K562 (cell line): Measurements from ENCODE around the gene HECW1. TPM values are rescaled to one million over a fixed set of nuclear protein-coding genes. Genes with fewer than 3 reads are reported as not detected.

Source experiments
- ATAC-seq: fragments of 200-7000 bp; cut with Tn5 transposase; 3 replicates; pipeline ENCODE4 v1.9.1; 2020; ENCODE audit warnings: moderate library complexity
- BruUV-seq: library from RNA; stranded (reverse); fragments of 400-500 nt; replicated peaks from 2 replicates; lab custom pipeline; 2021; lab: Mats Ljungman, UMichigan
- CTCF ChIA-PET: fragments of 300-600 bp; formaldehyde crosslinking; extraction: SDS; loops from one replicate; lab custom pipeline; 2021; ENCODE audit warnings: low intra/inter-chr PET ratio; lab: Yijun Ruan, JAX
- POLR2A ChIA-PET: fragments of 300-600, 350-650 bp; sonication (Branson Sonifier 250); formaldehyde crosslinking; extraction: SDS; loops from one replicate; lab custom pipeline; 2021; ENCODE audit warnings: antibody characterized with exemption, inconsistent platforms; lab: Yijun Ruan, JAX
- DNase-seq, 4 experiments: peaks; one replicate each; pipeline versions ENCODE4 v3.0.0 to v3.0.0-alpha.2; 2011 to 2018; ENCODE audit warnings: low spot score in 3 of 4, mixed read lengths in 3 of 4; ENCODE audit errors: extremely low read depth in 1 of 4
- FAIRE-seq: peaks from 2 replicates; lab custom pipeline; 2011; peaks lifted over from hg19 to GRCh38; lab: Jason Lieb, UNC
- H2AFZ ChIP-seq: 2 replicates; pipeline ENCODE4 v1.6.0; 2011; ENCODE audit warnings: low read depth, low read length, control low read depth, inconsistent platforms
- H3K27ac ChIP-seq: fragments of 200-600 bp; 3 replicates; pipeline ENCODE4 v1.8.0; 2011; ENCODE audit warnings: low read depth, mild to moderate bottlenecking, control low read depth, inconsistent platforms, low read length, moderate library complexity, mixed read lengths; ENCODE audit errors: extremely low read depth
- H3K27me3 ChIP-seq, 2 experiments: fragments of 300-600 bp in 1 of 2; 2 replicates in 1 of 2; 3 replicates in 1 of 2; pipeline versions ENCODE4 v1.6.0 to v1.8.0; 2011; ENCODE audit warnings: inconsistent platforms in 2 of 2, low read length in 2 of 2, mild to moderate bottlenecking in 1 of 2, mixed read lengths in 1 of 2, moderate library complexity in 1 of 2; ENCODE audit not compliant: control insufficient read depth in 2 of 2, insufficient read depth in 2 of 2
- H3K36me3 ChIP-seq: fragments of 300-600 bp; 3 replicates; pipeline ENCODE4 v1.8.0; 2011; ENCODE audit warnings: mild to moderate bottlenecking, low read length, inconsistent platforms; ENCODE audit not compliant: control insufficient read depth, insufficient read depth
- H3K4me1 ChIP-seq, 2 experiments: fragments of 200-600 bp in 1 of 2; replicated peaks in 1 of 2; 2 replicates in 1 of 2; 3 replicates in 1 of 2; pipeline versions ENCODE4 v1.5.1 to v1.8.0; 2011; ENCODE audit warnings: inconsistent platforms in 2 of 2, low read length in 2 of 2, mild to moderate bottlenecking in 1 of 2, mixed read lengths in 1 of 2, moderate library complexity in 1 of 2; ENCODE audit not compliant: control insufficient read depth in 2 of 2, insufficient read depth in 2 of 2
- H3K4me2 ChIP-seq: 2 replicates; pipeline ENCODE4 v1.6.1; 2011; ENCODE audit warnings: low read length, control low read depth, inconsistent platforms, mixed read lengths; ENCODE audit not compliant: insufficient read depth
- H3K4me3 ChIP-seq: fragments of 200-600 bp; sonication (generic), shearing (Covaris generic); 2 replicates; pipeline ENCODE4 v1.5.1; 2016; ENCODE audit warnings: control low read depth, inconsistent platforms
- H3K79me2 ChIP-seq: fragments of 200-600 bp; 3 replicates; pipeline ENCODE4 v1.8.0; 2011; ENCODE audit warnings: low read length, inconsistent platforms; ENCODE audit not compliant: control insufficient read depth, insufficient read depth
- H3K9ac ChIP-seq, 2 experiments: 2 replicates each; pipeline versions ENCODE4 v1.6.0 to v1.6.1; 2011; ENCODE audit warnings: low read depth in 2 of 2, low read length in 2 of 2, control low read depth in 1 of 2, inconsistent platforms in 1 of 2, mild to moderate bottlenecking in 1 of 2, mixed read lengths in 1 of 2; ENCODE audit not compliant: insufficient read depth in 1 of 2
- H3K9me1 ChIP-seq: one replicate; pipeline ENCODE4 v1.6.0; 2011; ENCODE audit warnings: inconsistent platforms, mild to moderate bottlenecking, low read length, moderate library complexity; ENCODE audit not compliant: control insufficient read depth, insufficient read depth
- H3K9me3 ChIP-seq: replicated peaks from 2 replicates; pipeline ENCODE4 v1.5.1; 2011; ENCODE audit warnings: low read depth, low read length, inconsistent platforms; ENCODE audit not compliant: control insufficient read depth, insufficient read depth
- H4K20me1 ChIP-seq: replicated peaks from 2 replicates; pipeline ENCODE4 v1.6.1; 2011; ENCODE audit warnings: low read length, inconsistent platforms, mixed read lengths; ENCODE audit not compliant: control insufficient read depth, insufficient read depth
- HES1 ChIP-seq: fragments of 450-650 bp; IDR thresholded peaks from 2 replicates; pipeline ENCODE4 v1.6.1; 2016; ENCODE audit warnings: low read depth, mild to moderate bottlenecking, moderate library complexity
- ILK ChIP-seq: fragments of 450-650 bp; IDR thresholded peaks from 2 replicates; pipeline ENCODE4 v1.6.1; 2016; ENCODE audit warnings: missing genetic modification characterization, low read depth, mild to moderate bottlenecking, missing compliant biosample characterization, moderate library complexity, borderline replicate concordance
- MTA1 ChIP-seq: fragments of 450-650 bp; IDR thresholded peaks from 2 replicates; pipeline ENCODE4 v1.6.1; 2017; ENCODE audit warnings: borderline replicate concordance
- NEUROD1 ChIP-seq: fragments of 150-350 bp; IDR thresholded peaks from 2 replicates; pipeline ENCODE4 v1.6.1; 2014; ENCODE audit warnings: borderline replicate concordance, low read length, low read depth; ENCODE audit not compliant: partially characterized antibody
- PYGO2 ChIP-seq: fragments of 450-650 bp; IDR thresholded peaks from 2 replicates; pipeline ENCODE4 v1.6.1; 2016; ENCODE audit warnings: mild to moderate bottlenecking, missing genetic modification characterization, moderate library complexity, missing compliant biosample characterization
- RBM14 ChIP-seq: fragments of 200-400 bp; formaldehyde crosslinking; IDR thresholded peaks from 2 replicates; pipeline ENCODE4 v1.6.1; 2018; ENCODE audit warnings: low read depth, mild to moderate bottlenecking, low read length, moderate library complexity, borderline replicate concordance; ENCODE audit not compliant: insufficient read depth
- TEAD2 ChIP-seq: fragments of 450-650 bp; IDR thresholded peaks from 2 replicates; pipeline ENCODE4 v1.6.1; 2016; ENCODE audit warnings: missing genetic modification characterization, control low read depth, missing compliant biosample characterization
- XRCC3 ChIP-seq: fragments of 450-650 bp; IDR thresholded peaks from 2 replicates; pipeline ENCODE4 v1.6.1; 2017; ENCODE audit warnings: mild to moderate bottlenecking, moderate library complexity
- ZNF174 ChIP-seq: fragments of 250-450 bp; sonication (Bioruptor Pico); IDR thresholded peaks from 2 replicates; pipeline ENCODE4 v1.4.0; 2020; ENCODE audit warnings: mild to moderate bottlenecking
- ZNF41 ChIP-seq: fragments of 250-450 bp; sonication (Bioruptor Pico); conservative IDR thresholded peaks from 2 replicates; pipeline ENCODE4 v1.4.0; 2020; ENCODE audit warnings: mild to moderate bottlenecking
- WGBS: fragments of 100-300 bp; shearing (Covaris generic); methylation state at CpG from one replicate; pipeline ENCODE4 v1.1.6; 2016; ENCODE audit warnings: low coverage, mixed read lengths; ENCODE audit not compliant: insufficient coverage; ENCODE audit errors: missing lambda C conversion rate; 5-methylcytosine and 5-hydroxymethylcytosine counted together
- in situ Hi-C: fragments of 300-500 bp; cut with MboI; formaldehyde crosslinking; loops from 4 replicates; pipeline ENCODE4 v1.15.0; 2018; ENCODE audit warnings: inconsistent platforms, mixed read lengths
- intact Hi-C: fragments of 100-400 bp; cut with micrococcal nuclease; formaldehyde crosslinking; loops from 2 replicates; pipeline ENCODE4 v1.14.2; 2022
- polyA plus RNA-seq, 8 experiments: library from polyadenylated mRNA; depleted of rRNA in 4 of 8; stranded (reverse) in 5 of 8; unstranded in 3 of 8; fragments of >200 nt; fragmentation: Nextera tagmentation in 2 of 8; fragmentation: Illumina TruSeq in 1 of 8; extraction: Ambion mirVana in 2 of 8; extraction: Trizol in 1 of 8; gene quantifications; 2 replicates each; pipeline versions ENCODE4 v1.2.1 to v1.2.3, GENCODE V29; 2011 to 2014; ENCODE audit warnings: inconsistent platforms in 1 of 8, missing spikeins in 1 of 8
- total RNA-seq, 7 experiments: library from RNA; depleted of rRNA in 6 of 7; stranded (reverse); fragments of >200 nt in 6 of 7; fragmentation: Illumina TruSeq in 2 of 7; extraction: Trizol in 2 of 7; gene quantifications; 2 replicates each; pipeline versions ENCODE4 v1.2.1 to v1.2.3, GENCODE V29; 2011 to 2021; ENCODE audit warnings: low replicate concordance in 1 of 7
- TF ChIP-seq, protein P1 (sequence below): sonication (generic); formaldehyde crosslinking; IDR thresholded peaks from 2 replicates; pipeline ENCODE4 v1.8.0; 2022; ENCODE audit warnings: mild to moderate bottlenecking, missing genetic modification reagents
- TF ChIP-seq, protein P2 (sequence below): fragments of 250-450 bp; sonication (Bioruptor Pico); IDR thresholded peaks from 2 replicates; pipeline ENCODE4 v1.8.0; 2021; ENCODE audit warnings: mild to moderate bottlenecking, moderate library complexity

HECW1 gene
- total and polyA plus RNA-seq, 9 of the 15 experiments (the other 6 are each of a cell fraction or from before 2014, with no cell fraction given), result 0.07 to 0.31 (median 0.13) TPM; not detected in 4

DNA sequence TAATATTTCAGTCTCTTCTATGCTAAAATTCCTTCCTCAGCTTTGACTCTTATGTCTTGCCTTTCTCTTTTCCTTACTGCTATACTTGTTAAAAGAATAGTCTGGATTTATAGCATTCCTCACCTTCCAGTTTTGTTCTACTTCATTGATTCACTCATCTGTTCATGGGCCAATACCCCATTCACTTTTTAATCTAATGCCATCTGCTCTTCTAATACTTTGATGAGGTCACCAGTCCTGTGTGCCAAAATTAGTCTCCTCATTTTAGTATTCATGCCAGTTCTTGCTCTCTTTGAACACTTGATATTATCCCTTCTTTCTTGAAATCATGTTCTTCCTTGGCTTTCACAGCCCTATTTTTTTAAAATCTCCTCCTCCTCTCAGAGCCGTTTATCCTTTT, 489.8 kb downstream of the HECW1 start:
- POLR2A ChIA-PET, result interaction anchor here (0.5 to 1.7 kb wide), 4 partner anchors 12 to 120 kb away, joined by 3 to 5 read pairs (median 4); no protein-coding TSS in a partner anchor
- peaks cover 14% of the 10 kb centered on the region; the same call in 2 of the 3 replicates for H3K36me3 ChIP-seq
- no peak for ATAC-seq

More for the DNA sequence above, 489.8 kb downstream of the HECW1 start:
- peaks cover 8% of the 10 kb centered on the region; the same call in 1 of the 3 replicates for H3K79me2 ChIP-seq
- in situ Hi-C loops (no loop called here), intact Hi-C loops (no loop called here)
- H4K20me1 ChIP-seq, result no peaks in the 10 kb centered on the region
- no peak overlapping the region for H3K27ac ChIP-seq
- no peaks in the 10 kb centered on the region for H3K9me3 ChIP-seq
- CTCF ChIA-PET, result no interaction called here
- H3K4me3 ChIP-seq, result no peak overlapping the region
- TF ChIP-seq NEUROD1 (no peak), RBM14 (no peak), ZNF41 (CRISPR knock-in tag) (no peak), PYGO2 (tag) (no peak), ZNF174 (CRISPR knock-in tag) (no peak), XRCC3 (no peak), TEAD2 (tag) (no peak), ILK (tag) (no peak), MTA1 (no peak), HES1 (no peak)
- TF ChIP-seq, protein P1, sequence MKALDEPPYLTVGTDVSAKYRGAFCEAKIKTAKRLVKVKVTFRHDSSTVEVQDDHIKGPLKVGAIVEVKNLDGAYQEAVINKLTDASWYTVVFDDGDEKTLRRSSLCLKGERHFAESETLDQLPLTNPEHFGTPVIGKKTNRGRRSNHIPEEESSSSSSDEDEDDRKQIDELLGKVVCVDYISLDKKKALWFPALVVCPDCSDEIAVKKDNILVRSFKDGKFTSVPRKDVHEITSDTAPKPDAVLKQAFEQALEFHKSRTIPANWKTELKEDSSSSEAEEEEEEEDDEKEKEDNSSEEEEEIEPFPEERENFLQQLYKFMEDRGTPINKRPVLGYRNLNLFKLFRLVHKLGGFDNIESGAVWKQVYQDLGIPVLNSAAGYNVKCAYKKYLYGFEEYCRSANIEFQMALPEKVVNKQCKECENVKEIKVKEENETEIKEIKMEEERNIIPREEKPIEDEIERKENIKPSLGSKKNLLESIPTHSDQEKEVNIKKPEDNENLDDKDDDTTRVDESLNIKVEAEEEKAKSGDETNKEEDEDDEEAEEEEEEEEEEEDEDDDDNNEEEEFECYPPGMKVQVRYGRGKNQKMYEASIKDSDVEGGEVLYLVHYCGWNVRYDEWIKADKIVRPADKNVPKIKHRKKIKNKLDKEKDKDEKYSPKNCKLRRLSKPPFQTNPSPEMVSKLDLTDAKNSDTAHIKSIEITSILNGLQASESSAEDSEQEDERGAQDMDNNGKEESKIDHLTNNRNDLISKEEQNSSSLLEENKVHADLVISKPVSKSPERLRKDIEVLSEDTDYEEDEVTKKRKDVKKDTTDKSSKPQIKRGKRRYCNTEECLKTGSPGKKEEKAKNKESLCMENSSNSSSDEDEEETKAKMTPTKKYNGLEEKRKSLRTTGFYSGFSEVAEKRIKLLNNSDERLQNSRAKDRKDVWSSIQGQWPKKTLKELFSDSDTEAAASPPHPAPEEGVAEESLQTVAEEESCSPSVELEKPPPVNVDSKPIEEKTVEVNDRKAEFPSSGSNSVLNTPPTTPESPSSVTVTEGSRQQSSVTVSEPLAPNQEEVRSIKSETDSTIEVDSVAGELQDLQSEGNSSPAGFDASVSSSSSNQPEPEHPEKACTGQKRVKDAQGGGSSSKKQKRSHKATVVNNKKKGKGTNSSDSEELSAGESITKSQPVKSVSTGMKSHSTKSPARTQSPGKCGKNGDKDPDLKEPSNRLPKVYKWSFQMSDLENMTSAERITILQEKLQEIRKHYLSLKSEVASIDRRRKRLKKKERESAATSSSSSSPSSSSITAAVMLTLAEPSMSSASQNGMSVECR (CRISPR knock-in tag), result no peak
- TF ChIP-seq, protein P2, sequence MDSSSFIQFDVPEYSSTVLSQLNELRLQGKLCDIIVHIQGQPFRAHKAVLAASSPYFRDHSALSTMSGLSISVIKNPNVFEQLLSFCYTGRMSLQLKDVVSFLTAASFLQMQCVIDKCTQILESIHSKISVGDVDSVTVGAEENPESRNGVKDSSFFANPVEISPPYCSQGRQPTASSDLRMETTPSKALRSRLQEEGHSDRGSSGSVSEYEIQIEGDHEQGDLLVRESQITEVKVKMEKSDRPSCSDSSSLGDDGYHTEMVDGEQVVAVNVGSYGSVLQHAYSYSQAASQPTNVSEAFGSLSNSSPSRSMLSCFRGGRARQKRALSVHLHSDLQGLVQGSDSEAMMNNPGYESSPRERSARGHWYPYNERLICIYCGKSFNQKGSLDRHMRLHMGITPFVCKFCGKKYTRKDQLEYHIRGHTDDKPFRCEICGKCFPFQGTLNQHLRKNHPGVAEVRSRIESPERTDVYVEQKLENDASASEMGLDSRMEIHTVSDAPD, result no peak
- WGBS, result 75% methylated on average over 1 of the region's 1 CpG
- H3K27me3 ChIP-seq, result no peaks in the 10 kb centered on the region
- DNase-seq (no peak), FAIRE-seq (no peak)
- no peaks in the 10 kb centered on the region for H3K9me1 ChIP-seq
- H3K9ac ChIP-seq, result no peak overlapping the region
- no peaks in the 10 kb centered on the region for H3K4me1 ChIP-seq
- H3K4me2 ChIP-seq, result no peak overlapping the region
- no peak overlapping the region for H2AFZ ChIP-seq
- BruUV-seq, result no TSS peak
